ENCODE results near the gene MEGF9.

GRCh38 chr9:120707170-120707569, 7.1 kb downstream of the MEGF9 start:
- TF ChIP-seq POLR2A (IDR thresholded peaks at IDR 0.05) (no peak), CTCF (IDR thresholded peaks at IDR 0.05) (no peak)

Data from adrenal gland (tissue), 5 donors.